Measurements from ENCODE around the gene CRACDL.
"Not testable (repeated sequence)": the region's sequence is repeated elsewhere in the genome, so short reads cannot be mapped to it uniquely, and the experiment has no call there.

CRACDL gene

GRCh38 chr2:98901702-98902101, 34.3 kb downstream of the CRACDL start:
- Histone ChIP-seq H3K4me3 (replicated peaks; ENCODE audit: insufficient read depth, low read length) (no peak overlapping the region), H3K27ac (replicated peaks) (no peak overlapping the region), H3K27me3 (ENCODE audit: insufficient read depth, poor library complexity, severe bottlenecking) (no peaks in the 10 kb centered on the region)
- no peak for DNase-seq (ENCODE audit: low read depth in 1 of 2, low spot score in 1 of 2)
- no peak for TF ChIP-seq POLR2AphosphoS5 (IDR thresholded peaks at IDR 0.05; ENCODE audit: low read depth)
- no peak for TF ChIP-seq CTCF (IDR thresholded peaks at IDR 0.05; ENCODE audit: insufficient read depth, low read length)
- no peak for TF ChIP-seq REST (IDR thresholded peaks at IDR 0.05; ENCODE audit: insufficient replicate concordance, low read depth)
- no peak for TF ChIP-seq SPI1 (IDR thresholded peaks at IDR 0.05; ENCODE audit: borderline replicate concordance, low read depth)
- no peak for TF ChIP-seq GABPA (IDR thresholded peaks at IDR 0.05; ENCODE audit: low read depth)

GRCh38 chr2:98901291-98901690, 34.7 kb downstream of the CRACDL start:
- Histone ChIP-seq H3K4me3 (replicated peaks; ENCODE audit: insufficient read depth, low read length) (no peak overlapping the region), H3K27ac (replicated peaks) (no peak overlapping the region), H3K27me3 (ENCODE audit: insufficient read depth, poor library complexity, severe bottlenecking) (no peaks in the 10 kb centered on the region)
- TF ChIP-seq CTCF (IDR thresholded peaks at IDR 0.05; ENCODE audit: insufficient read depth, low read length), result no peak
- no peak for TF ChIP-seq REST (IDR thresholded peaks at IDR 0.05; ENCODE audit: insufficient replicate concordance, low read depth)
- no peak for TF ChIP-seq POLR2AphosphoS5 (IDR thresholded peaks at IDR 0.05; ENCODE audit: low read depth)
- no peak for TF ChIP-seq SPI1 (IDR thresholded peaks at IDR 0.05; ENCODE audit: borderline replicate concordance, low read depth)
- TF ChIP-seq GABPA (IDR thresholded peaks at IDR 0.05; ENCODE audit: low read depth), result no peak
- no peak for DNase-seq (ENCODE audit: low read depth in 1 of 2, low spot score in 1 of 2)

GRCh38 chr2:98900721-98901120, 35.3 kb downstream of the CRACDL start:
- TF ChIP-seq GABPA (IDR thresholded peaks at IDR 0.05; ENCODE audit: low read depth) (no peak), SPI1 (IDR thresholded peaks at IDR 0.05; ENCODE audit: borderline replicate concordance, low read depth) (no peak), CTCF (IDR thresholded peaks at IDR 0.05; ENCODE audit: insufficient read depth, low read length) (no peak), REST (IDR thresholded peaks at IDR 0.05; ENCODE audit: insufficient replicate concordance, low read depth) (no peak), POLR2AphosphoS5 (IDR thresholded peaks at IDR 0.05; ENCODE audit: low read depth) (no peak)
- DNase-seq (ENCODE audit: low read depth in 1 of 2, low spot score in 1 of 2), result no peak
- Histone ChIP-seq H3K27me3 (ENCODE audit: insufficient read depth, poor library complexity, severe bottlenecking) (no peaks in the 10 kb centered on the region), H3K27ac (replicated peaks) (no peak overlapping the region), H3K4me3 (replicated peaks; ENCODE audit: insufficient read depth, low read length) (no peak overlapping the region)

- DNase-seq (ENCODE audit: low read depth in 1 of 2, low spot score in 1 of 2); H3K27ac ChIP-seq (replicated peaks); H3K4me3 ChIP-seq (replicated peaks; ENCODE audit: insufficient read depth, low read length); H3K27me3 ChIP-seq (ENCODE audit: insufficient read depth, poor library complexity, severe bottlenecking): not testable (repeated sequence)
These were observed 36.3 kb downstream of the CRACDL start for GRCh38 chr2:98899703-98900078.
